Measurements from ENCODE around the gene ZBTB38. TPM values are rescaled to one million over a fixed set of nuclear protein-coding genes. Genes with fewer than 3 reads are reported as not detected.

ZBTB38 gene, protein sequence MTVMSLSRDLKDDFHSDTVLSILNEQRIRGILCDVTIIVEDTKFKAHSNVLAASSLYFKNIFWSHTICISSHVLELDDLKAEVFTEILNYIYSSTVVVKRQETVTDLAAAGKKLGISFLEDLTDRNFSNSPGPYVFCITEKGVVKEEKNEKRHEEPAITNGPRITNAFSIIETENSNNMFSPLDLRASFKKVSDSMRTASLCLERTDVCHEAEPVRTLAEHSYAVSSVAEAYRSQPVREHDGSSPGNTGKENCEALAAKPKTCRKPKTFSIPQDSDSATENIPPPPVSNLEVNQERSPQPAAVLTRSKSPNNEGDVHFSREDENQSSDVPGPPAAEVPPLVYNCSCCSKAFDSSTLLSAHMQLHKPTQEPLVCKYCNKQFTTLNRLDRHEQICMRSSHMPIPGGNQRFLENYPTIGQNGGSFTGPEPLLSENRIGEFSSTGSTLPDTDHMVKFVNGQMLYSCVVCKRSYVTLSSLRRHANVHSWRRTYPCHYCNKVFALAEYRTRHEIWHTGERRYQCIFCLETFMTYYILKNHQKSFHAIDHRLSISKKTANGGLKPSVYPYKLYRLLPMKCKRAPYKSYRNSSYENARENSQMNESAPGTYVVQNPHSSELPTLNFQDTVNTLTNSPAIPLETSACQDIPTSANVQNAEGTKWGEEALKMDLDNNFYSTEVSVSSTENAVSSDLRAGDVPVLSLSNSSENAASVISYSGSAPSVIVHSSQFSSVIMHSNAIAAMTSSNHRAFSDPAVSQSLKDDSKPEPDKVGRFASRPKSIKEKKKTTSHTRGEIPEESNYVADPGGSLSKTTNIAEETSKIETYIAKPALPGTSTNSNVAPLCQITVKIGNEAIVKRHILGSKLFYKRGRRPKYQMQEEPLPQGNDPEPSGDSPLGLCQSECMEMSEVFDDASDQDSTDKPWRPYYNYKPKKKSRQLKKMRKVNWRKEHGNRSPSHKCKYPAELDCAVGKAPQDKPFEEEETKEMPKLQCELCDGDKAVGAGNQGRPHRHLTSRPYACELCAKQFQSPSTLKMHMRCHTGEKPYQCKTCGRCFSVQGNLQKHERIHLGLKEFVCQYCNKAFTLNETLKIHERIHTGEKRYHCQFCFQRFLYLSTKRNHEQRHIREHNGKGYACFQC (N-terminal part only)
- 14.8 and 18.7 TPM in 2 replicates for polyA plus RNA-seq
- polyA minus RNA-seq, result 96.4 and 136 TPM in 2 replicates

DNA sequence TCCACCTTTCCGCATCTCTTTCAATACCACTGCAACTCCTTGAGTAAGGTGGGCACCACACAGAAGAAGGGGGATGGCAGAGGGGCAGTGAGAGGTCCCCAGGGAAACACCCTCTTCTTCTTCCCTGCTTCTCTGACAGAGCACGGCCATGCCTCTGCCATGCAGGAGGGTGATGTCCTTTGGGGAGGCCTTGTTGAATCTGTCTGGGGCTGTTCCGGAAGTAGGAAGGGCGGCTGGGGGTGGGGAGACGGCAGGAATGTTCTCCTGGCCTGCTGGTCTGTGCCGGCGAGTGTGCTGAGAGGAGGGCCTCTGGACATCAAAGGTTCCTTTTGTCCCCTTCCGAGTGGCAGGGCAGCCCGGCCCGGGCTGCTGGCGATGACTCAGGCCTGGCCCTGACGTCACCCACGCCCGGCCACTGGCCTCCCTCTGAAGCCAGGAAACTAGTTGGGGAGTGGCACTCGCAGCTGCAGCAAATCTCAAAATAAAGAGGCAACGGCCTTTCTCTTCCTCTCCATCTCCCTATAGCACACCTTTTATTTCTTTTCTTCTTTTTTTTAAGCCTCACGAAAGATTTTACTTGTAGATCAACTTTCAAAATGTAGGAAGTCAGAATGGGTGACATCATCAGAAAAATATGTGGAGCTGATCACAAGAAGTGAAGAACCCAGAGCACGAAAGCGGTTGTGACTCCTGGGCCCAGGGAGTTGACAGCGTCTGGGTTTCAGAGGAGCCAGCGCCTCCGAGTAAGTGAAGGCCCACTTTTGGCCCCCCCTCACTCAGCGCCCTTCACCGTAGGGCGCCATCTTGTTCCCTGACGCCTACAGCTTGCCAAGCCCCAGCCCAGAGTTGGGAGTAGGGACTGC, at the start of gene ZBTB38:
Gene ZBTB38, plus strand, starts transcription at position 443 of the 863 bp plus-strand sequence. CDS start 73,885 bp downstream, outside the sequence.
- Histone ChIP-seq H3K9ac (ENCODE audit: low read length) (no peak within 1 kb of the TSS), H2AFZ (ENCODE audit: low read depth, low read length) (no peak within 1 kb of the TSS), H3F3A (ENCODE audit: insufficient read depth, low read length, poor library complexity, severe bottlenecking) (no peaks in the 10 kb centered on the region)

More for the DNA sequence above, at the start of gene ZBTB38:
- TF ChIP-seq RAD21 (conservative IDR thresholded peaks at IDR 0.05) (no peak), MXI1 (conservative IDR thresholded peaks at IDR 0.05; ENCODE audit: poor library complexity, severe bottlenecking) (no peak), EP300 (conservative IDR thresholded peaks at IDR 0.05; ENCODE audit: poor library complexity, severe bottlenecking) (no peak), REST (IDR thresholded peaks at IDR 0.05; ENCODE audit: borderline replicate concordance) (no peak), TAF1 (IDR thresholded peaks at IDR 0.05; ENCODE audit: low read depth) (no peak), EZH2 (IDR thresholded peaks at IDR 0.05; ENCODE audit: borderline replicate concordance, insufficient read depth, low read length, poor library complexity, severe bottlenecking) (no peak), POLR2AphosphoS5 (IDR thresholded peaks at IDR 0.05) (no peak), SMC3 (conservative IDR thresholded peaks at IDR 0.05; ENCODE audit: poor library complexity) (no peak)
- TF ChIP-seq, protein P1, sequence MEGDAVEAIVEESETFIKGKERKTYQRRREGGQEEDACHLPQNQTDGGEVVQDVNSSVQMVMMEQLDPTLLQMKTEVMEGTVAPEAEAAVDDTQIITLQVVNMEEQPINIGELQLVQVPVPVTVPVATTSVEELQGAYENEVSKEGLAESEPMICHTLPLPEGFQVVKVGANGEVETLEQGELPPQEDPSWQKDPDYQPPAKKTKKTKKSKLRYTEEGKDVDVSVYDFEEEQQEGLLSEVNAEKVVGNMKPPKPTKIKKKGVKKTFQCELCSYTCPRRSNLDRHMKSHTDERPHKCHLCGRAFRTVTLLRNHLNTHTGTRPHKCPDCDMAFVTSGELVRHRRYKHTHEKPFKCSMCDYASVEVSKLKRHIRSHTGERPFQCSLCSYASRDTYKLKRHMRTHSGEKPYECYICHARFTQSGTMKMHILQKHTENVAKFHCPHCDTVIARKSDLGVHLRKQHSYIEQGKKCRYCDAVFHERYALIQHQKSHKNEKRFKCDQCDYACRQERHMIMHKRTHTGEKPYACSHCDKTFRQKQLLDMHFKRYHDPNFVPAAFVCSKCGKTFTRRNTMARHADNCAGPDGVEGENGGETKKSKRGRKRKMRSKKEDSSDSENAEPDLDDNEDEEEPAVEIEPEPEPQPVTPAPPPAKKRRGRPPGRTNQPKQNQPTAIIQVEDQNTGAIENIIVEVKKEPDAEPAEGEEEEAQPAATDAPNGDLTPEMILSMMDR (IDR thresholded peaks at IDR 0.05; ENCODE audit: poor library complexity, severe bottlenecking), result no peak
- Histone ChIP-seq H3K4me2 (ENCODE audit: low read length) (no peak within 1 kb of the TSS), H4K20me1 (ENCODE audit: insufficient read depth) (no peaks in the 10 kb centered on the region), H3K4me3 (ENCODE audit: low read length) (no peak within 1 kb of the TSS), H3K9me3 (ENCODE audit: low read length) (no peaks in the 10 kb centered on the region), H3K9me2 (ENCODE audit: insufficient read depth, low read length) (no peaks in the 10 kb centered on the region), H3K27me3 (ENCODE audit: insufficient read depth, low read depth, low read length) (no peaks in the 10 kb centered on the region), H3K36me3 (ENCODE audit: insufficient read depth, low read length) (no peaks in the 10 kb centered on the region), H3K79me2 (replicated peaks; ENCODE audit: insufficient read depth, low read length) (no peaks in the 10 kb centered on the region), H3K27ac (ENCODE audit: low read length) (no peak within 1 kb of the TSS)

Data from neural cell (in vitro differentiated cells).